DMS79 treated with DMSO at 0.1 percent for 48 hours (cell line): ENCODE results near the gene LIN7A.

Source experiments
- DNase-seq: peaks from one replicate; lab custom pipeline; 2025; lab: John Stamatoyannopoulos, UW

LIN7A gene

GRCh38 chr12:80937391-80938238, at the start of gene LIN7A:
LIN7A (minus strand) TSS chr12:80937934; CDS start chr12:80937722, 212 bp downstream.
- DNase-seq = peak; percentile 72

- DNase-seq = no peak
These were observed 48.5 kb upstream of the LIN7A start for GRCh38 chr12:80986224-80986623.

- DNase-seq = no peak
These were observed 42.1 kb upstream of the LIN7A start for GRCh38 chr12:80979816-80980215.

- no peak for DNase-seq
These were observed 41.5 kb upstream of the LIN7A start for GRCh38 chr12:80979251-80979650.

GRCh38 chr12:80977346-80977745, 39.6 kb upstream of the LIN7A start:
- no peak for DNase-seq

- no peak for DNase-seq
These were observed 30.6 kb upstream of the LIN7A start for GRCh38 chr12:80968326-80968725.

- no peak for DNase-seq
These were observed 29.8 kb upstream of the LIN7A start for GRCh38 chr12:80967565-80967964.

- no peak for DNase-seq
These were observed 28.3 kb upstream of the LIN7A start for GRCh38 chr12:80966001-80966400.

- DNase-seq = no peak
These were observed 20.4 kb upstream of the LIN7A start for GRCh38 chr12:80958162-80958561.

- DNase-seq = no peak
These were observed 17.3 kb upstream of the LIN7A start for GRCh38 chr12:80954857-80955520.

- no peak for DNase-seq
These were observed 14.7 kb upstream of the LIN7A start for GRCh38 chr12:80952443-80952842.

- no peak for DNase-seq
These were observed 8.9 kb upstream of the LIN7A start for GRCh38 chr12:80946591-80946990.

- no peak for DNase-seq
These were observed 5.6 kb upstream of the LIN7A start for GRCh38 chr12:80943338-80943737.

- DNase-seq = no peak
These were observed 4.2 kb upstream of the LIN7A start for GRCh38 chr12:80941916-80942315.

- DNase-seq = no peak
These were observed 1.7 kb upstream of the LIN7A start for GRCh38 chr12:80939231-80939950.

GRCh38 chr12:80938397-80938796, 663 bp upstream of the LIN7A start:
- DNase-seq = no peak

- no peak for DNase-seq
These were observed 918 bp downstream of the LIN7A start for GRCh38 chr12:80936642-80937390.

- peak; percentile 78 for DNase-seq
These were observed 1.4 kb downstream of the LIN7A start for GRCh38 chr12:80936353-80936641.

- no peak for DNase-seq
These were observed 2.6 kb downstream of the LIN7A start for GRCh38 chr12:80935111-80935510.

- DNase-seq = no peak
These were observed 11.8 kb downstream of the LIN7A start for GRCh38 chr12:80925983-80926382.

- no peak for DNase-seq
These were observed 12.5 kb downstream of the LIN7A start for GRCh38 chr12:80925237-80925636.

- no peak for DNase-seq
These were observed 13.3 kb downstream of the LIN7A start for GRCh38 chr12:80924437-80924836.
